HCT116 (cell line): ENCODE data around the gene PIEZO2. TPM values are rescaled to one million over a fixed set of nuclear protein-coding genes. Genes with fewer than 3 reads are reported as not detected.

Experiments
- ATAC-seq: fragments of 200-7000 bp; cut with Tn5 transposase; 2 replicates; pipeline ENCODE4 v1.9.1; 2020; ENCODE audit warnings: mild to moderate bottlenecking, moderate library complexity
- BruUV-seq: library from RNA; stranded (reverse); fragments of 400-500 nt; replicated peaks from 2 replicates; lab custom pipeline; 2021; lab: Mats Ljungman, UMichigan
- CTCF ChIA-PET: fragments of 300-600 bp; sonication (Branson Sonifier 250); formaldehyde crosslinking; loops from one replicate; lab custom pipeline; 2021; ENCODE audit warnings: antibody characterized with exemption; lab: Charles Lee
- POLR2A ChIA-PET: fragments of 300-600, 350-600 bp; sonication (Branson Sonifier 250); formaldehyde crosslinking; loops from one replicate; lab custom pipeline; 2021; ENCODE audit warnings: antibody characterized with exemption; lab: Charles Lee
- RAD21 ChIA-PET, 2 experiments: fragments of 300-600 bp; sonication (Branson Sonifier 250); formaldehyde crosslinking; loops; one replicate each; lab custom pipeline; 2023; ENCODE audit warnings: low total read pairs in 2 of 2; ENCODE audit not compliant: uncharacterized antibody in 2 of 2, unreplicated experiment in 2 of 2, low non-redundant PET in 1 of 2; lab: Charles Lee
- DNase-seq: peaks from one replicate; pipeline ENCODE4 v3.0.0-alpha.2; 2010; ENCODE audit warnings: low read depth, low spot score
- H2AFZ ChIP-seq: fragments of 200-600 bp; shearing (Covaris generic), sonication (generic); 2 replicates; pipeline ENCODE4 v1.6.1; 2017; ENCODE audit warnings: low read depth, mixed run types, mixed read lengths, antibody characterized with exemption, low read length; ENCODE audit not compliant: poor library complexity, severe bottlenecking
- H3K27ac ChIP-seq: 2 replicates; pipeline ENCODE4 v1.5.1; 2012; ENCODE audit warnings: low read depth, low read length
- H3K27me3 ChIP-seq: fragments of 200-600 bp; sonication (generic); 2 replicates; pipeline ENCODE4 v1.6.1; 2016; ENCODE audit warnings: mixed run types, low read length, mixed read lengths; ENCODE audit not compliant: insufficient read depth
- H3K36me3 ChIP-seq, 2 experiments: fragments of 200-500 bp in 1 of 2; fragments of 200-600 bp in 1 of 2; sonication (Bioruptor generic) in 1 of 2; sonication (generic) in 1 of 2; 2 replicates each; pipeline versions ENCODE4 v1.5.1 to v1.6.1; 2014 to 2016; ENCODE audit warnings: low read length in 2 of 2, inconsistent platforms in 1 of 2, mixed read lengths in 1 of 2, mixed run types in 1 of 2; ENCODE audit not compliant: insufficient read depth in 2 of 2, control insufficient read depth in 1 of 2
- H3K4me1 ChIP-seq, 2 experiments: fragments of 200-600 bp in 1 of 2; sonication (generic) in 1 of 2; 2 replicates each; pipeline versions ENCODE4 v1.5.1 to v1.6.1; 2012 to 2017; ENCODE audit warnings: low read length in 2 of 2, inconsistent platforms in 1 of 2, mild to moderate bottlenecking in 1 of 2, mixed read lengths in 1 of 2, mixed run types in 1 of 2, moderate library complexity in 1 of 2; ENCODE audit not compliant: insufficient read depth in 2 of 2, control insufficient read depth in 1 of 2
- H3K4me2 ChIP-seq: fragments of 200-600 bp; sonication (generic); 2 replicates; pipeline ENCODE4 v1.6.1; 2017; ENCODE audit warnings: mixed run types, low read length, mixed read lengths
- H3K4me3 ChIP-seq, 2 experiments: fragments of 200-600 bp in 1 of 2; sonication (generic) in 1 of 2; replicated peaks in 1 of 2; 2 replicates each; pipeline ENCODE4 v1.5.1; 2011 to 2016; ENCODE audit warnings: low read length in 2 of 2, control low read depth in 1 of 2, low read depth in 1 of 2, mild to moderate bottlenecking in 1 of 2, mixed read lengths in 1 of 2, mixed run types in 1 of 2
- H3K79me2 ChIP-seq: fragments of 200-600 bp; sonication (generic); 2 replicates; pipeline ENCODE4 v1.6.1; 2017; ENCODE audit warnings: mild to moderate bottlenecking, mixed run types, low read length, moderate library complexity, mixed read lengths; ENCODE audit not compliant: insufficient read depth
- H3K9ac ChIP-seq: fragments of 200-600 bp; sonication (generic); 2 replicates; pipeline ENCODE4 v1.6.1; 2016; ENCODE audit warnings: low read length, mixed read lengths
- H3K9me2 ChIP-seq: fragments of 200-600 bp; sonication (generic), shearing (Covaris generic); 2 replicates; pipeline ENCODE4 v1.6.1; 2017; ENCODE audit warnings: mixed run types, mild to moderate bottlenecking, moderate library complexity; ENCODE audit not compliant: insufficient read depth
- H3K9me3 ChIP-seq, 2 experiments: fragments of 200-500 bp in 1 of 2; fragments of 200-600 bp in 1 of 2; sonication (Bioruptor generic) in 1 of 2; sonication (generic) in 1 of 2; 2 replicates each; pipeline ENCODE4 v1.6.1; 2014 to 2017; ENCODE audit warnings: low read length in 2 of 2, mixed read lengths in 2 of 2, inconsistent platforms in 1 of 2, low read depth in 1 of 2, mild to moderate bottlenecking in 1 of 2, mixed run types in 1 of 2, moderate library complexity in 1 of 2; ENCODE audit not compliant: control insufficient read depth in 1 of 2, insufficient read depth in 1 of 2
- H4K20me1 ChIP-seq: fragments of 200-600 bp; sonication (generic), shearing (Covaris generic); 2 replicates; pipeline ENCODE4 v1.6.1; 2017; ENCODE audit warnings: mixed run types, mild to moderate bottlenecking, moderate library complexity; ENCODE audit not compliant: insufficient read depth
- ATF3 ChIP-seq: IDR thresholded peaks from 2 replicates; pipeline ENCODE4 v1.6.1; 2012
- CBX3 ChIP-seq: IDR thresholded peaks from 2 replicates; pipeline ENCODE4 v1.6.1; 2012; ENCODE audit warnings: low read depth
- CEBPB ChIP-seq: IDR thresholded peaks from 2 replicates; pipeline ENCODE4 v1.6.1; 2012; ENCODE audit warnings: low read depth
- CTCF ChIP-seq, 3 experiments: fragments of 200-600 bp in 1 of 3; sonication (generic) in 1 of 3; IDR thresholded peaks in 2 of 3; conservative IDR thresholded peaks in 1 of 3; 2 replicates each; pipeline ENCODE4 v1.5.1; 2012 to 2017; ENCODE audit warnings: low read depth in 2 of 3, low read length in 2 of 3, antibody characterized with exemption in 1 of 3, borderline replicate concordance in 1 of 3, control low read depth in 1 of 3, mild to moderate bottlenecking in 1 of 3, mixed read lengths in 1 of 3, mixed run types in 1 of 3, moderate library complexity in 1 of 3; ENCODE audit not compliant: insufficient read depth in 1 of 3
- EGR1 ChIP-seq: IDR thresholded peaks from 2 replicates; pipeline ENCODE4 v1.6.1; 2012; ENCODE audit warnings: low read depth
- ELF1 ChIP-seq: IDR thresholded peaks from 2 replicates; pipeline ENCODE4 v1.6.1; 2012; ENCODE audit warnings: low read depth, borderline replicate concordance
- EZH2 ChIP-seq: fragments of 200-600 bp; sonication (generic); IDR thresholded peaks from 2 replicates; pipeline ENCODE4 v1.6.1; 2017; ENCODE audit warnings: antibody characterized with exemption, mixed run types
- EZH2phosphoT487 ChIP-seq: fragments of 200-600 bp; IDR thresholded peaks from 2 replicates; pipeline ENCODE4 v1.6.1; 2018; ENCODE audit warnings: antibody characterized with exemption, borderline replicate concordance
- FOSL1 ChIP-seq: IDR thresholded peaks from 2 replicates; pipeline ENCODE4 v1.6.1; 2012; ENCODE audit warnings: low read depth
- MAX ChIP-seq: IDR thresholded peaks from 2 replicates; pipeline ENCODE4 v1.6.1; 2012
- POLR2A ChIP-seq: IDR thresholded peaks from 2 replicates; pipeline ENCODE4 v1.7.0; 2011; ENCODE audit warnings: borderline replicate concordance; ENCODE audit not compliant: insufficient read depth, insufficient read length; ENCODE audit errors: extremely low read depth
- POLR2AphosphoS5 ChIP-seq: IDR thresholded peaks from 2 replicates; pipeline ENCODE4 v1.6.1; 2011; ENCODE audit warnings: mild to moderate bottlenecking, low read depth, low read length, moderate library complexity
- REST ChIP-seq: IDR thresholded peaks from 2 replicates; pipeline ENCODE4 v1.6.1; 2012; ENCODE audit warnings: low read depth
- SP1 ChIP-seq: IDR thresholded peaks from 2 replicates; pipeline ENCODE4 v1.6.1; 2012; ENCODE audit warnings: low read depth
- SRF ChIP-seq: IDR thresholded peaks from 2 replicates; pipeline ENCODE4 v1.6.1; 2012; ENCODE audit warnings: low read depth
- TCF7L2 ChIP-seq: IDR thresholded peaks from 2 replicates; pipeline ENCODE4 v1.7.0; 2011; ENCODE audit warnings: borderline replicate concordance, inconsistent platforms; ENCODE audit not compliant: insufficient read depth, insufficient read length; ENCODE audit errors: extremely low read depth
- YY1 ChIP-seq: IDR thresholded peaks from 2 replicates; pipeline ENCODE4 v1.6.1; 2011; ENCODE audit warnings: low read length, low read depth, moderate library complexity, mild to moderate bottlenecking; ENCODE audit not compliant: insufficient replicate concordance; ENCODE audit errors: extremely low read depth
- ZBTB33 ChIP-seq: IDR thresholded peaks from 2 replicates; pipeline ENCODE4 v1.6.1; 2011; ENCODE audit warnings: mild to moderate bottlenecking, low read length, moderate library complexity; ENCODE audit not compliant: insufficient replicate concordance; ENCODE audit errors: extremely low read depth
- ZNF274 ChIP-seq: fragments of 200-500 bp; sonication (Bioruptor generic); IDR thresholded peaks from 2 replicates; pipeline ENCODE4 v1.6.1; 2014; ENCODE audit warnings: mild to moderate bottlenecking, low read depth, low read length, inconsistent platforms
- intact Hi-C: fragments of 100-400 bp; cut with micrococcal nuclease; formaldehyde crosslinking; loops from 2 replicates; pipeline ENCODE4 v1.10.0; 2022
- total RNA-seq: library from RNA; stranded (reverse); gene quantifications from one replicate; pipeline ENCODE4 v1.2.1, GENCODE V29; 2021; ENCODE audit not compliant: unreplicated experiment

PIEZO2 gene
- total RNA-seq, 1 experiment from 2014 or later: 0.34 TPM

GRCh38 chr18:10663750-10664149 is 485.6 kb downstream of the PIEZO2 start:
- ATAC-seq (no peak), DNase-seq (no peak)
- no TSS peak for BruUV-seq
- H3K9ac ChIP-seq: no peak overlapping the region
- CTCF ChIA-PET: no interaction called here
- no peaks in the 10 kb centered on the region for H3K9me3 ChIP-seq
- H3K36me3 ChIP-seq: no peaks in the 10 kb centered on the region
- H3K4me2 ChIP-seq: no peak overlapping the region
- H3K4me3 ChIP-seq: no peak overlapping the region
- H3K9me2 ChIP-seq: no peaks in the 10 kb centered on the region
- TF ChIP-seq SRF (no peak), EGR1 (no peak), EZH2phosphoT487 (no peak), YY1 (no peak), POLR2A (no peak), CEBPB (no peak), ZBTB33 (no peak), CTCF (IDR thresholded peaks at IDR 0.05 in 2 of 3, conservative IDR thresholded peaks at IDR 0.05 in 1 of 3; ENCODE audit: borderline replicate concordance in 1 of 3, insufficient read depth in 1 of 3, low read depth in 2 of 3, low read length in 2 of 3) (no peak), EZH2 (no peak), POLR2AphosphoS5 (no peak), REST (no peak), MAX (no peak), ATF3 (no peak), CBX3 (no peak), SP1 (no peak), FOSL1 (no peak), ZNF274 (no peak), ELF1 (no peak), TCF7L2 (no peak)
- peaks cover 3 to 4% of the 10 kb centered on the region in 2 experiments; a peak in 2 of 4 replicates for H3K4me1 ChIP-seq
- no peak overlapping the region for H3K27ac ChIP-seq
- peaks cover 17% of the 10 kb centered on the region for H3K27me3 ChIP-seq
- RAD21 ChIA-PET: no interaction called here
- POLR2A ChIA-PET: no interaction called here
- H3K79me2 ChIP-seq: no peaks in the 10 kb centered on the region
- no peak overlapping the region for H2AFZ ChIP-seq
- H4K20me1 ChIP-seq: no peaks in the 10 kb centered on the region
- intact Hi-C loops: no loop called here
